Fibroblast of the conjunctiva (primary cell): ENCODE measurements around the gene C6orf132.
"Not testable (repeated sequence)": the region's sequence is repeated elsewhere in the genome, so short reads cannot be mapped to it uniquely, and the experiment has no call there.

Experiments used
- DNase-seq: peaks from one replicate; pipeline ENCODE4 v3.0.0-alpha.2; 2010; ENCODE audit warnings: low read depth

The C6orf132 gene, protein sequence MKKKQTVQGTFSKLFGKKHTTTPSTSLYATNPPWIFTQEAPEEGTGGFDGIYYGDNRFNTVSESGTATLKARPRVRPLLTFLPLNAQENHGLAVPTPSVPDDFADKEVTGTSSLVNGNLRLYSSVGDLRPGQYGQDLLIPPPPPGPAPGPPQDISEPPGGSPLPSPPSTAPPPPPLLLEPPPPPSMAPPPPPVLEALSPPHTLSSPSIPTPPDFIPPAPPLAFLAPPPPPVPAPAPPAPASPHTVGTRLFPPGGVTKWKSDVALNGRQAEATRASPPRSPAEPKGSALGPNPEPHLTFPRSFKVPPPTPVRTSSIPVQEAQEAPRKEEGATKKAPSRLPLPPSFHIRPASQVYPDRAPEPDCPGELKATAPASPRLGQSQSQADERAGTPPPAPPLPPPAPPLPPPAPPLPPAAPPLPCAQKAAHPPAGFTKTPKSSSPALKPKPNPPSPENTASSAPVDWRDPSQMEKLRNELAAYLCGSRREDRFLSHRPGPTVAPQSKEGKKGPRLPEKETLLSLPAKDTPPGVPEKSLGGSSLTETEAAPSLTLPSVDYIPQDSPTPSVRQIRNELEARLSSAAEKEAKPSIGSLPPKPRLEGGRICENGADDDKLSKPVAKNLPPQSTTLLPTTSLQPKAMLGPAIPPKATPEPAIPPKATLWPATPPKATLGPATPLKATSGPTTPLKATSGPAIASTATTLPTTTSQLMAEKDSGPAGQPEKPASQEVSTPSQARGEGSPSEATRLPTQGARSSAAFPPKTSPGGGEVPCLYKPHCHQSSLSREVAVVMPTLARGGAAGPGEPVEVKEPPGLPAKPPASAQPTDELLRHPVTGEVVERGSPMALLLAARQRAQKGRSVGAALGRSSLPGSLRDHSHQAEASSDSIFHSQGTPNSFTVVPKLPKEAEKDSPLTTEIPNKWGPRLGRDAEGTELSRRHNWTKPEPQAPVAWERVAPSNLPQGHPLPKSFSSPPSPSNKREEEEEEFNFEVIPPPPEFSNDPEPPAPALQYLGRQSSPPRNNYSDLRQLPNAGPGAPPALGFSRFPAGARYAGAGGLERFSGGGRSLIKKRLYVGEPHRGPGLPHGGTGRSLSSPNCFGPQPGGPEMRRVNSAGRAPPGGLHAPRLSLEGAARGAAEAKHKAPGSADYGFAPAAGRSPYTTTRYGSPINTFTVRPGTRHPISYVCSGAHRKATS

DNA sequence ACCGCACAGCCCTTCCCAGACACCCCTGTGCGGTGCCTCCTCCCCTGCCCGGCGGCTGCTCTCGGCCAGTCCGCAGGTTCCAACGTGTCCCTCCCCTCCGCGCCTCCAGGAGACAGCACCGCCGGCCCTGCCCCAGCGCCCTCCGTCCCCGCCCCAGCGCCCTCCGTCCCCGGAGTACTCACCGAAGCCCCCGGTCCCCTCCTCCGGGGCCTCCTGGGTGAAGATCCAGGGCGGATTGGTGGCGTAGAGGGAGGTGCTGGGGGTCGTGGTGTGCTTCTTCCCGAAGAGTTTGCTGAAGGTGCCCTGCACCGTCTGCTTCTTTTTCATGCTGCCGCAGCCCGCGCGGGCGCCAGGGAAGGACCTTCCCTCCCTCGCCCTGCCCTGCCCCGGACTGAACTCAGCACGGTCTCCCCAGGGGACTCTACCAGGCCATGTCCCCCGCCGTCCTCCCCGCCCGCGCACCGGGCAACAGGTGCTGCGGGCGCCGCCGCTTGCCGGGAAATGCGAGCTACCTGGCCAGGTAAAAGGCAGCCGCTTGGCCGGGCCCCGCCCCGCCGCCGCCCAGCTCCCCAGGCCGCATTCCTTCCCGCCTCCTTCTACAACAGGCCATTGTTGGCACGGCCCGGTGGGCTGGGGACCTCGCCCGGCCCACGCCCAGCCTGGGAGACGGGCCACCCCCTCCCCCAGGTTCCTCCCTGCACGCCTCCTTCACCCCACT is at the start of gene C6orf132:
C6orf132 (minus strand) TSS at position 503 of the 718 bp plus-strand sequence; CDS start at position 327, 176 bp downstream.
- no peak for DNase-seq

- peak; percentile 16 for DNase-seq
Observed at GRCh38 chr6:42190554-42191183, 48.2 kb upstream of the C6orf132 start.

DNA sequence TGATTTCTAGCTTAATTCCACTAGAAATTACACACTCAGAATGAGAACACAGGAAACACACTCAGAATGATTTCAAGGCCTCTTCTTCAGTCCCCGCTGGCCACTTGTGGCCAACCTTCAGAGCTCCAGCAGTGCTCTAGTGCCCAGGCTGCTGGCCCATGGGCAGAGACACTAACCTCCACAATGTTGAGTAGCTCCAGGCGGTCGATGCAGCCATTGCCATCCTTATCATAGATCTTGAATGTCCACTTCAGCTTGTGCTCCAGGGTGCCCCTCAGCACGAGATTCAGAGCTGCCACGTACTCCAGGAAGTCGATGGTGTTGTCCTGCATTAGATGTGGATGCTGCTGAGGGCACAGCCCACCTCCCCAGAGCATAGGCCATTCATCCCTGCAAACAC is 46.0 kb upstream of the C6orf132 start:
- no peak for DNase-seq

DNA sequence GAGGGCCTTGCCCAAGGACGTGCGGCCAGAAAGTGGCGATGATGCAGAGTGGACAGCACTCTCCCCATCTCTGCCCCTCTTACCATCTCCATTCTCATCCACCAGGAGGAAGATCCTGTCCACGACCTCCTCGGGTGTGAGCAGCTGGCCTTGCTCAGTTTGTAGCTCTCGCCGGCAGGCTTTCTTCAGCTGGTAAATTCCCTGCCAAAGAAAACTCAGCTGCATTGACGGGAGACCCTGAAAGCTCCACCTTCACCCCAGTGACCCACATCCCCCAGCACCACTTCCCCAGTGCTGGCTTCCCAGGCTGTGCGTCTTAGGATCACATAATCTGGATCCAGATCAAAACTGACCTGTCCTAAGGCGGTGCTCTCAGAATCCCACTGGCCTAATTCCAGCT is 43.2 kb upstream of the C6orf132 start:
- DNase-seq = no peak

GRCh38 chr6:42184475-42184874 is 42.1 kb upstream of the C6orf132 start:
- no peak for DNase-seq

DNA sequence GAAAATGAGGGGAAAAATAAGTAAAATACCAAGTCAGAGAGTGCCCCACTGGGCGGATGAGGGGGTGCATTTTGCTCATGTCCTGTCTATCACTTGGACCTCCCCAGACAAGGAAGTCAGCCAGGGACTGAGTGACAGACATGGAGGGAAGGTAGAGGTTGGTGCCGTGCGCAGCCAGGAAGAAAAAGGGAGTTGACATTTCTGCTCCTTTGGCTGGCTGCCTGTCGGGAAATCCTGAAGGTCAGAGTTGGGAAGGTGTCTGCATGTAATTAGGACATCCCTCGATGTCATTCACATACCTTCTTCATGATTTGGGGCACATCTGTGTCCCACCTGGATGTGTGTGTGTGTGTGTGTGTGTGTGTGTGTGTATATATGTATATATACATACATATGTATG is 39.7 kb upstream of the C6orf132 start:
- DNase-seq = no peak

DNA sequence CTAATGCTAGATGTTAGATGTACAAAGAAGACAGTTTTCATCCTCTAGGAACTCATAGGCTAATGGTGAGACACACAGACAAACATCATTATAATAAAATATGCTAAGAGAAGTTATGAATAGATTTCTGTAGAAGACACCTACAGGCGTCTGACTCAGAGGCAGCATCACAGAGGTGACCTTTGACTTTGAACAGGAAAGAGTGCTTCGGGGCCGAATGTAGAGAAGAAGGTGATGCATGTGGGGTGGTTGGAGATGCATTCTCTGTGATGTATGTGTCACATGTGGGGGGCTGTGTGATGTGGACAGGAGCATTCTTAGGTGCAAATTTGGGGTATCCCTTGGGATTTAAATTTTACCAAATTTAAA is 37.5 kb upstream of the C6orf132 start:
- no peak for DNase-seq

- no peak for DNase-seq
Observed at GRCh38 chr6:42179261-42179944, 37.0 kb upstream of the C6orf132 start.

DNA sequence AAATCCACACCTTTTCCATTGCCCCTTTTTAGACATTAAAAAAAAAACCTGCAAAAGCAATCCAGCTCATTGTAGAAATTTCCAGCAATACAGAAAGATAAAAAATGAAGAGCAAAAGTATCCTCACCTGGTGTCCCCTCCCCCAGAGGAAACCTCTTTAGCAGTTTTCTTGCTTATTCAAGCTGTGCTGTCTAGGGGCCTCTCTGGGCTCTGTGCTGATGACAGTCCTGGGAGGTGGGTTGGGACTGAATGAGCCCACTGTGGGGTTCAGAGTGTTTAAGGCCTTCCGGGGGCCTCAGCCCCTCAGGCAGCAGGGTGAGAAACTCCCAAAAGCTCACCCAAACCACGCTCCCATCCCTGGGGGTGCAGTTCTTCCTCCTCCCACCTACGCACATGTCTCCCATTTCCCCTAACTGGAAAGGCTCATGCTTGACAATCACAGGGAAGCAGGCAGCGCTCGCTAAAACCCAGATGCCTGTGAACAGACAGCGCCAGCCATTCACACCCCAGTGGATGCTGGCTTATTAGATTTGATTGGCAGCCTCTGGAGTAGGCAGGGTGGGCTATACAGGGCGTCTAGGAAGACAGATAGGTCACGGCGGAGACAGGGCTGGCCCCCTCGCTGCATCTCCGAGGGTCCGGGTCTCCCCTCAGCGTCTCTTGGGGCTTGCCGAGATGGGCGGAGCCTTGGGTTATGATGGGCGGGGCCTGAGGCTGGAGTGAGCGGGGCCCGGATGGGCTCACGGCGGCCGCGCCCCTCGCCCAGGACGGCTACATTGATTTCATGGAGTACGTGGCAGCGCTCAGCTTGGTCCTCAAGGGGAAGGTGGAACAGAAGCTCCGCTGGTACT is 35.3 kb upstream of the C6orf132 start:
- DNase-seq = no peak

DNA sequence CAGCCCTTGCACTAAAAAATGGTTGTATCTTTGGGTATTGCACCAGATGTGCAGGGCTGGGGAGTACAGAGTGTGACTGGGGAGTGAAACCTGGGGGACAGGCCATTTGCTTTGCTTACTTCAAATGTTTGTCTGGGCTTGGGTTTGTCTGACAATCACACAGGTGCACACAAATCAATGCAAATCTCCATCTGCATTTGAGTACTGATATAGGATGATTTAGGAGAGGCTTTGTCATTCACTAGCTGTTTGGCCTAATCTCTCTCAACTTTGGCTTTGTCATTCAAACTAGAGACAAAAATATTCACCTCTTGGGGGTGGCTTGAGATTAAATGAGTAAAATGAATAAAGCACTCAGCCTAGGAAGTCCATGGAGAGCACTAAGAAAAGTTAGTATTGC is 34.6 kb upstream of the C6orf132 start:
- DNase-seq = no peak

DNA sequence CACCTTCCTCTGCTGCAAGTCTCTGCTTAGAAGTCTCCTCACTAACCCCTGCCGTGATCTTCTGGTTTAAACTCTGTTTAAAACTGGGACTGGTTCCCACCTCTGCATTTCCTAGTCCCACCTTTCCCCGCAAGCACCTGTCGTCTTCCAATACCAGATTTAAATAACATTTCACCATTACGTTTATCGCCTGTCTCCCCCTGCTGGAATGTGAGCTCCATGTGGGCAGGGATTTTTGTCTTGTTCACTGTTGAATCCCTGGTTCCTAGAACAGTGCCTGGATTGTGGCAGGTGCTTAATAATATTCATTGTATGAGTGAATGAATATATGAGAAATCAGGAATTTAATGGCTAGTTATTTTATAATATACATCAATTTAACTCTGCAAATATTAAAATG is 33.4 kb upstream of the C6orf132 start:
- DNase-seq = no peak

- no peak for DNase-seq
Observed at GRCh38 chr6:42173101-42173500, 30.7 kb upstream of the C6orf132 start, which contains the start of gene GUCA1A. GUCA1A (plus strand) TSS chr6:42173364; CDS start chr6:42173614, 250 bp downstream.

GRCh38 chr6:42171813-42172581 is 29.6 kb upstream of the C6orf132 start:
- no peak for DNase-seq

DNA sequence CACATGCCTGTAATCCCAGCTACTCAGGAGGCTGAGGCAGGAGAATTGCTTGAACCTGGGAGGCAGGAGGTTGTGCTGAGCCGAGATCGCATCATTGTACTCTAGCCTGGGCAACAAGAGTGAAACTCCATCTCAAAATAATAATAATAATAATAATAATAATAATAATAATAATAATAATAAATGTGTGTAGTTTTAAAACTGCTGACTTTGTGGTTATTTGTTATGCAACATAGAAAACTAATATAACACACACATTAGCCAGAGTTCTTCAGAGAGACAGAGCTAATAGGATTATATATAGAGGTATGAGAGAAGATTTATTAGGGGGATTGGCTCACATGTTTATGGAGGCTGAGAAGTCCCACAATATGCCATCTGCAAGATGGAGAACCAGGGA is 27.4 kb upstream of the C6orf132 start:
- not testable (repeated sequence) for DNase-seq

GRCh38 chr6:42168650-42169049 is 26.2 kb upstream of the C6orf132 start:
- no peak for DNase-seq

DNA sequence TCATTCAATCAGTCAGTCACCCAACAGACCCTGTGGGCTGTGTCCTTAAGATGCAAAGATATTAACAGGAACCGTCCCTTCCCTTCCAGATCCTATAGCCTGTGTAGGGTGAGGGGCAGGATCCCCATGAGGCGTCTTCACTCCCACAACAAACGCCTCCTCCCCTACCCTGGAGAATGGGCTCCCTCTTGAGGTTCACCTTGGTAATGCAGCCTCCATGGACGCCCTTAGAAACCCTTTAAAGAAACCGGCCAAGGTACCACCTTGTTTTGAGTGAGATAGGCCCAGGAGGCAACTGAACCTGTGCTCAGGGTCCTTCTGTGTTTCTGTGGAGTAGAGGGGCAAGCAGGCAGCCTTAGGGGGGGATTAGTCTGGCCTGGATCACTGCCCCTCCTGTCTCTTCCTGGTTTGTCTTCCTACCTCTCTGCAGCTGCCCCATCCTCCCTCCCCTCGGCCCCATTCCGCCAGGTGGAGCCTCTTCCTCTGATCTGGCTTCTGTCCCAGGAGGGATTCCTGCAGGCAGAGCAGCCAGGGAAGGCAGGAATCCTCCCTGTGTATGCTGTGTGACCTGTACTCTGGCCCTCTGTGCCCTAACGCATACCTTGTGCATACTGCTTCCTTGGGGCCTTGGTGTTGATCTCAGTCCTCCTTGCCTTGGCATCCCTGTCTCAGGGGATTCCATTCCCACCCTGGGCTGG is 24.2 kb upstream of the C6orf132 start:
- DNase-seq = peak; percentile 67

GRCh38 chr6:42165016-42165415 is 22.6 kb upstream of the C6orf132 start:
- DNase-seq = no peak

GRCh38 chr6:42163981-42164380 is 21.6 kb upstream of the C6orf132 start:
- DNase-seq = no peak
